Measurements from ENCODE around the gene FYCO1.

FYCO1 gene

DNA sequence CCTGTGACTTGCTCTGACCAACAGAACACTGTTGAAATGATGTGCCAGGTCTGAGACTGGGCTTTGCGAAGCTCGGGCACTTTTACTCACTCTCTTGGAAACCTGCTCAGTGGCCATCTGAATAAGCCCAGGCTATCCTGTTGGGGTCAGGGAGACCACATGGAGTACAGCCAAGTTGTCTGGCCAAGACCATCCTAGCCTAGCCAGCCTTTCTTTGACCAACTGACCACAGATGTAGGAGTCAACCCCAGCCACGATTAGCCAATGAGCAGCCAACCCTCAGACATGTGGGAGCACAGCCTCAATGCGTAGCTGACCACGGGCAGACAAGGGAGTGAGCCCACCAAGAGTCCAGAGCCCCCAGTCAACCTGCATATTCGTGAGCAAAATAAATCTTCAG is 83.2 kb downstream of the FYCO1 start:
- DNase-seq (ENCODE audit: low read depth in 1 of 2, low spot score in 1 of 2), result no peak
- no peaks in the 10 kb centered on the region for H3K27me3 ChIP-seq (ENCODE audit: insufficient read depth, poor library complexity, severe bottlenecking)
- H3K27ac ChIP-seq (replicated peaks), result no peak overlapping the region
- TF ChIP-seq SPI1 (IDR thresholded peaks at IDR 0.05; ENCODE audit: borderline replicate concordance, low read depth) (no peak), GABPA (IDR thresholded peaks at IDR 0.05; ENCODE audit: low read depth) (no peak), POLR2AphosphoS5 (IDR thresholded peaks at IDR 0.05; ENCODE audit: low read depth) (no peak)
- TF ChIP-seq, protein P1, sequence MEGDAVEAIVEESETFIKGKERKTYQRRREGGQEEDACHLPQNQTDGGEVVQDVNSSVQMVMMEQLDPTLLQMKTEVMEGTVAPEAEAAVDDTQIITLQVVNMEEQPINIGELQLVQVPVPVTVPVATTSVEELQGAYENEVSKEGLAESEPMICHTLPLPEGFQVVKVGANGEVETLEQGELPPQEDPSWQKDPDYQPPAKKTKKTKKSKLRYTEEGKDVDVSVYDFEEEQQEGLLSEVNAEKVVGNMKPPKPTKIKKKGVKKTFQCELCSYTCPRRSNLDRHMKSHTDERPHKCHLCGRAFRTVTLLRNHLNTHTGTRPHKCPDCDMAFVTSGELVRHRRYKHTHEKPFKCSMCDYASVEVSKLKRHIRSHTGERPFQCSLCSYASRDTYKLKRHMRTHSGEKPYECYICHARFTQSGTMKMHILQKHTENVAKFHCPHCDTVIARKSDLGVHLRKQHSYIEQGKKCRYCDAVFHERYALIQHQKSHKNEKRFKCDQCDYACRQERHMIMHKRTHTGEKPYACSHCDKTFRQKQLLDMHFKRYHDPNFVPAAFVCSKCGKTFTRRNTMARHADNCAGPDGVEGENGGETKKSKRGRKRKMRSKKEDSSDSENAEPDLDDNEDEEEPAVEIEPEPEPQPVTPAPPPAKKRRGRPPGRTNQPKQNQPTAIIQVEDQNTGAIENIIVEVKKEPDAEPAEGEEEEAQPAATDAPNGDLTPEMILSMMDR (IDR thresholded peaks at IDR 0.05; ENCODE audit: insufficient read depth, low read length), result no peak
- TF ChIP-seq, protein P2, sequence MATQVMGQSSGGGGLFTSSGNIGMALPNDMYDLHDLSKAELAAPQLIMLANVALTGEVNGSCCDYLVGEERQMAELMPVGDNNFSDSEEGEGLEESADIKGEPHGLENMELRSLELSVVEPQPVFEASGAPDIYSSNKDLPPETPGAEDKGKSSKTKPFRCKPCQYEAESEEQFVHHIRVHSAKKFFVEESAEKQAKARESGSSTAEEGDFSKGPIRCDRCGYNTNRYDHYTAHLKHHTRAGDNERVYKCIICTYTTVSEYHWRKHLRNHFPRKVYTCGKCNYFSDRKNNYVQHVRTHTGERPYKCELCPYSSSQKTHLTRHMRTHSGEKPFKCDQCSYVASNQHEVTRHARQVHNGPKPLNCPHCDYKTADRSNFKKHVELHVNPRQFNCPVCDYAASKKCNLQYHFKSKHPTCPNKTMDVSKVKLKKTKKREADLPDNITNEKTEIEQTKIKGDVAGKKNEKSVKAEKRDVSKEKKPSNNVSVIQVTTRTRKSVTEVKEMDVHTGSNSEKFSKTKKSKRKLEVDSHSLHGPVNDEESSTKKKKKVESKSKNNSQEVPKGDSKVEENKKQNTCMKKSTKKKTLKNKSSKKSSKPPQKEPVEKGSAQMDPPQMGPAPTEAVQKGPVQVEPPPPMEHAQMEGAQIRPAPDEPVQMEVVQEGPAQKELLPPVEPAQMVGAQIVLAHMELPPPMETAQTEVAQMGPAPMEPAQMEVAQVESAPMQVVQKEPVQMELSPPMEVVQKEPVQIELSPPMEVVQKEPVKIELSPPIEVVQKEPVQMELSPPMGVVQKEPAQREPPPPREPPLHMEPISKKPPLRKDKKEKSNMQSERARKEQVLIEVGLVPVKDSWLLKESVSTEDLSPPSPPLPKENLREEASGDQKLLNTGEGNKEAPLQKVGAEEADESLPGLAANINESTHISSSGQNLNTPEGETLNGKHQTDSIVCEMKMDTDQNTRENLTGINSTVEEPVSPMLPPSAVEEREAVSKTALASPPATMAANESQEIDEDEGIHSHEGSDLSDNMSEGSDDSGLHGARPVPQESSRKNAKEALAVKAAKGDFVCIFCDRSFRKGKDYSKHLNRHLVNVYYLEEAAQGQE (IDR thresholded peaks at IDR 0.05; ENCODE audit: insufficient replicate concordance, low read depth), result no peak
- no peak overlapping the region for H3K4me3 ChIP-seq (replicated peaks; ENCODE audit: insufficient read depth, low read length)

DNA sequence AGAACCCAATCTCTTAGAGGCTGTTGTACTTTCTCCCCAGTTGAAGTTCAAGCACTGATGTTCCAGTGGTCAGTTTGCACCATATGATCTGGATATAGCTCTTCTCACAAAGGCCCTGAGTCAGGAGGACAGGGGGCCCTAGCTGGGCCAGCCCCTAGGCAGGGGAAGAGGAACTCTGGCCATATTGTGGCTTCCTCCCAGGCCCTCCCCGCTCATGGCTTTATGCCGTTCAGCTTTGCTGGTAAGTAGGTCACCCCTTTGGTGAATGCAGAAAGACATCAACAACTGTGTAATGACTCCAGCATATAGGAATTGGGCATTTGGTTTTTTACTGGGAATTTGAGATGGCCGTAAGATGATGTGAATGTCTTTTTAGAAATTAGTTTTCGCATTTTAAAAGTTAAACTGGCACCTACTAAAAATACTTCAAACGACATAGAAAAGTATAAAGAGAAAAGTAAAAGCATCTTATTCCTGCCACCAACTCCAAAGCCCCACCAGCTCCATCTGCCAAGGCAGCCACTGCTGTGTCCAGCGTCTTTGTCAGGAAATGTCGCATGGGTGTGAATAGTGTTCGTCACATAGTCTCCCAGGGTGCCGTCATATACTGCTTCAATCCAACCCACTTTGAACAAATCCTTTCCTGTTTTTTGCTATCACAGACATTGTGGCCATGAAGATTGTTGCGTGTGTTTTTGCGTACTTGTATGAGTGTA is 84.0 kb downstream of the FYCO1 start:
- H3K27ac ChIP-seq (replicated peaks), result no peak overlapping the region
- DNase-seq (ENCODE audit: low read depth in 1 of 2, low spot score in 1 of 2), result peak in 1 of 2 experiments; percentile 18
- H3K4me3 ChIP-seq (replicated peaks; ENCODE audit: insufficient read depth, low read length), result no peak overlapping the region
- TF ChIP-seq POLR2AphosphoS5 (IDR thresholded peaks at IDR 0.05; ENCODE audit: low read depth), result no peak
- TF ChIP-seq, protein P2 (IDR thresholded peaks at IDR 0.05; ENCODE audit: insufficient replicate concordance, low read depth), result no peak
- TF ChIP-seq, protein P1 (IDR thresholded peaks at IDR 0.05; ENCODE audit: insufficient read depth, low read length), result no peak
- no peak for TF ChIP-seq GABPA (IDR thresholded peaks at IDR 0.05; ENCODE audit: low read depth)
- no peak for TF ChIP-seq SPI1 (IDR thresholded peaks at IDR 0.05; ENCODE audit: borderline replicate concordance, low read depth)
- no peaks in the 10 kb centered on the region for H3K27me3 ChIP-seq (ENCODE audit: insufficient read depth, poor library complexity, severe bottlenecking)

DNA sequence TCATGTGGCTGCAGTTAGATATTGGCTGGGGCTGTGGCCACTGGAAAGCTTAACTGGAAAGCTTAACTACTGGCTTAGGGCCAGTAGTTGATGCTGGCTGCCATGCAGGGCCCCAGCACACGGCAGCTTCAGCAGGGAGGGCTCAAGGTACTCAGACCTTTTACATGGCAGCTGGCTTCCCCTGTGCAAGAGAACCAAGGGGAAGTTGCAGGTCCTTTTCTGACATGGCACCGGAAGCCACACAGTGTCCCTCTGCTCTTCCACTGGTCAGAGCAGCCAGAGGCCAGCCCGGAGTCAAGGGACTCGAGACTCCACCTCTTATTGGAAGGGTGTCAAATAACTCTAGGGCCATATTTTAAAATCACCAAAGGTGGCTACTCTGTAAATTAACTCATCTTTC is 84.7 kb downstream of the FYCO1 start:
- H3K27ac ChIP-seq (replicated peaks), result no peak overlapping the region; the same call in 1 of the 2 replicates
- TF ChIP-seq, protein P2 (IDR thresholded peaks at IDR 0.05; ENCODE audit: insufficient replicate concordance, low read depth), result no peak
- TF ChIP-seq, protein P1 (IDR thresholded peaks at IDR 0.05; ENCODE audit: insufficient read depth, low read length), result no peak
- no peak for TF ChIP-seq GABPA (IDR thresholded peaks at IDR 0.05; ENCODE audit: low read depth)
- no peak for TF ChIP-seq SPI1 (IDR thresholded peaks at IDR 0.05; ENCODE audit: borderline replicate concordance, low read depth)
- no peak for TF ChIP-seq POLR2AphosphoS5 (IDR thresholded peaks at IDR 0.05; ENCODE audit: low read depth)
- no peaks in the 10 kb centered on the region for H3K27me3 ChIP-seq (ENCODE audit: insufficient read depth, poor library complexity, severe bottlenecking)
- no peak overlapping the region for H3K4me3 ChIP-seq (replicated peaks; ENCODE audit: insufficient read depth, low read length)
- DNase-seq (ENCODE audit: low read depth in 1 of 2, low spot score in 1 of 2), result peak in 1 of 2 experiments; percentile 25

All from HL-60 (cell line).